Activated CD4-positive, alpha-beta T cell treated with anti-CD3 and anti-CD28 coated beads, Interleukin-2, amount 10 ng/mL, durations not matched to agents 7 days and 5 days (primary cell): ENCODE results near the gene LRP10. TPM values are rescaled to one million over a fixed set of nuclear protein-coding genes. Genes with fewer than 3 reads are reported as not detected.
A peak's percentile ranks its signal among the peaks of the same experiment; 100 is the strongest.

Experiments used
- CTCF ChIA-PET: fragments of 350-600 bp; sonication (Branson Sonifier 250); formaldehyde crosslinking; loops from one replicate; lab custom pipeline; 2021; ENCODE audit warnings: antibody characterized with exemption; lab: Charles Lee
- POLR2A ChIA-PET: fragments of 350-600 bp; sonication (Branson Sonifier 250); formaldehyde crosslinking; loops from one replicate; lab custom pipeline; 2021; ENCODE audit warnings: antibody characterized with exemption; lab: Charles Lee
- DNase-seq: peaks from one replicate; pipeline ENCODE4 v3.0.0-alpha.2; 2020
- H3K27ac Mint-ChIP-seq: one replicate; pipeline ENCODE4 v1.8.0; 2021; ENCODE audit warnings: mild to moderate bottlenecking, moderate library complexity, mixed read lengths
- H3K27me3 Mint-ChIP-seq: one replicate; pipeline ENCODE4 v1.8.0; 2021; ENCODE audit warnings: mixed read lengths
- H3K36me3 Mint-ChIP-seq: one replicate; pipeline ENCODE4 v1.8.0; 2021; ENCODE audit warnings: low read depth, mixed read lengths
- H3K4me1 Mint-ChIP-seq: one replicate; pipeline ENCODE4 v1.8.0; 2021; ENCODE audit warnings: mixed read lengths
- H3K4me3 Mint-ChIP-seq: one replicate; pipeline ENCODE4 v1.8.0; 2021; ENCODE audit warnings: mild to moderate bottlenecking, moderate library complexity, mixed read lengths
- H3K9me3 Mint-ChIP-seq: one replicate; pipeline ENCODE4 v1.8.0; 2021; ENCODE audit warnings: mixed read lengths
- total RNA-seq, 2 experiments: library from RNA; stranded (reverse); gene quantifications; one replicate each; pipeline ENCODE4 v1.2.3, GENCODE V29; 2021

LRP10 gene
- total RNA-seq, 2 experiments from 2014 or later = 60.0 to 63.5 TPM

DNA sequence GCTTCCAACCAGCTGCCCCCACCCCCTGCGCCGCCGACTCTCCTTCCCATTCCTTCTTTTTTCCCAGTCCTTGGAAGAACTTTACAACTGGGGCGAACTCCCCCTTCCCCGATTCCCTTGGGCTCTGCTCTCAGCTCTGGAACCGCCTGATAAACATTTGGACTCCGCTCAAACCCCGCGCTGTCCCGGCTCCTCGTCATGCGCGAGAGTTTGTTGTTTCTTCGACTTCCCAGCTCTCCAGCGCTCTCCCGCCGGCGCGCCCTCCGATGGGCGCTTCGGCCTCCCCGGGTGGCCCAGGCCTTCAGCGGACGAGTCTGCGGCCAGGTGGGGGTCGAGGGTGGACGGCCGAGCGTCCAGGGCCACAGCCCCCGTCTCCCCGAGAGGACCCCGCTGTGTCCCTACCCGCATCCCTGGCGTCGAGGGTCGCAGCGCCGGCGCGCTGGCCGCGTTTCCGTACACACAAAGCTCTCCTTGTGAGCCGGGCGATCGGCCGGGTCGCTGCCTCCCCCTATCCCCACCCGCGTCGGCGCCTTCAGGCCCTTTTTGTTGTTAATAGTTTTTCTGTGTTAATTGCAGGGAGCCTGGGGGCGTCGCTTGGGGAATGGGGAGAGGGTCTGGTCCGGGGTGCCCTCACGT is 34.3 kb upstream of the LRP10 start:
- peak overlapping the region; percentile 47 for H3K4me3 Mint-ChIP-seq
- H3K4me1 Mint-ChIP-seq = peaks cover 10% of the 10 kb centered on the region
- POLR2A ChIA-PET = no interaction called here
- H3K36me3 Mint-ChIP-seq = peaks cover 36% of the 10 kb centered on the region
- CTCF ChIA-PET = interaction anchor here (0.6 to 5.3 kb wide), 6 partner anchors 14 to 1078 kb away, joined by 3 to 56 read pairs (median 4); no protein-coding TSS in a partner anchor
- no peak overlapping the region for H3K27ac Mint-ChIP-seq
- peaks cover 30% of the 10 kb centered on the region for H3K27me3 Mint-ChIP-seq
- H3K9me3 Mint-ChIP-seq = no peaks in the 10 kb centered on the region
- DNase-seq = no peak

DNA sequence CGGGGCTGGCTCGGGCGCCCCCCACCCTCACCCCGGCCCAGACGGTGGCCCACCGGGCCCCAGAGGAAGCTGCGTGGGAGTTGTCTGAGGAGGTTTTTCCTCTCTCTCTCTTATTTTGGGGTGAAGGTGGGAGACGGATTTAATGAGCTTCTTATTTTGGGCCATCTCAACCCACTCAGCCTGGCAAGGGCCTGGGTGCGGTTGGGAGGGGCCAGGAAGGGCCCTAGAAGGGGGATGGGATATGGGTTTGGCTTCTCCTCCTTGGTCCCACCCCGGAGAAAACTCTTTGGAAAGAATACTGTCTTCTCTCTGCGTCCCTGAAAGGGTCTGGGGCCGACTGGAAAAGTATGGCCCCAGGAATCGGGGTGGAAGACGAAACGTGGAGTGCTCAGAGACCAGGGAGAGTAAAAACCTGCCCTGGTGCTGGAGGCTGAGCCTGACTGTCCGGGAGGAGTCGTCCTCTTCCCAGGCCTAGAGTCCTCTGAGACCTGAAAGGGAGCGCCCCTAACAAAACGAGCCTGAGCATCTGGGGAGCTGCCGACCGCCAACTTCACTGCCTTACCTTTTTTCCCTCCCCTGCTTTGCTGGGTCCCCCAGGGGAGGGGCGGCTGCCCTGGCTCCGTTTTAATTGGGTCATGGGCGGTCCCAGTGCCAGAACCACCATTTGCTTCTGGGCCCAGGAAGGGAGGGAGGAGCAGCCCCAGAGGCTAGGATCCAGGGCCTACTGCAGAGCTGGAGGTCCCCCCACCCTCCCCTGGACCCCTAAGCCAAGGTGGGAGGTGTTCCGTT is 33.6 kb upstream of the LRP10 start:
- H3K4me3 Mint-ChIP-seq = no peak overlapping the region
- DNase-seq = no peak
- peaks cover 30% of the 10 kb centered on the region for H3K27me3 Mint-ChIP-seq
- peaks cover 10% of the 10 kb centered on the region for H3K4me1 Mint-ChIP-seq
- H3K36me3 Mint-ChIP-seq = peaks cover 32% of the 10 kb centered on the region
- no peaks in the 10 kb centered on the region for H3K9me3 Mint-ChIP-seq
- no peak overlapping the region for H3K27ac Mint-ChIP-seq
- ChIA-PET CTCF (interaction anchor here (0.6 to 5.3 kb wide), 7 partner anchors 15 to 1078 kb away, joined by 3 to 56 read pairs (median 5); no protein-coding TSS in a partner anchor), POLR2A (interaction anchor here (0.6 kb wide), 1 partner anchor 255 kb away, joined by 3 read pairs; no protein-coding TSS in a partner anchor)

GRCh38 chr14:22838631-22839041 is 32.9 kb upstream of the LRP10 start:
- H3K4me1 Mint-ChIP-seq = peaks cover 10% of the 10 kb centered on the region
- ChIA-PET CTCF (interaction anchor here (0.5 to 5.3 kb wide), 4 partner anchors 14 to 282 kb away, joined by 4 to 56 read pairs (median 11); no protein-coding TSS in a partner anchor), POLR2A (interaction anchor here (0.6 kb wide), 1 partner anchor 256 kb away, joined by 3 read pairs; no protein-coding TSS in a partner anchor)
- H3K9me3 Mint-ChIP-seq = no peaks in the 10 kb centered on the region
- H3K36me3 Mint-ChIP-seq = peaks cover 28% of the 10 kb centered on the region
- H3K27me3 Mint-ChIP-seq = peaks cover 30% of the 10 kb centered on the region
- H3K4me3 Mint-ChIP-seq = no peak overlapping the region
- H3K27ac Mint-ChIP-seq = no peak overlapping the region
- no peak for DNase-seq

DNA sequence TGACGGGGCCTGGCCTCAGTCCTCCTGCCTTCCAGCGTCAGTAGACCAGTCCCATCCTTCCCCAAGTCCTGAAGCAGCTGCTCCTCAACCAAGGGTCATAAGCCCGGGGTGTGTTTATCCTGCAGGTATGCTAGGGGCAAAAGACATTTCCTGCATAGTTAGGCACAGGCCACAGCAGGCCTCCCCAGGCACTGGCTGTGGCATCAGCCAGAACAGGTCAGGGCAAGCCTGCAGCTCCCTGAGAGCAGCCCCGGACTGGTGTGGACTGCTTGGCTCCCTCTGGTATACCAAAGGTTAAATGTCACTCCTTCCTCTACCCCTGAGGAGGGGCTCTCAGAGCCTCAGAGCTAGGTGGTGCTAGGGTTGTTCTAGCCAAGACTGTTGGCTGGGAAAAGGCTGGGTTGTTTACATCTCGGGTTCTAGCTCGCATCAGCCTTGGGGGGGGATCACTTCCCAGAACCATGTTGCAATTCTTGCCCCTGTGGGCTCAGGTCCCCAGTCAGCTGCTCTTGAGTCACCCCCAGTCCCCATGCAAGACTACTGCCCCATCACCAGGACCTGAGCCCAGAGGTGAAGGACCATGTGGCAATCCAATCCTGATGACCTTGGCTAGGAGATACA is 32.3 kb upstream of the LRP10 start:
- CTCF ChIA-PET = interaction anchor here (1.2 to 5.3 kb wide), 3 partner anchors 13 to 240 kb away, joined by 9 to 56 read pairs (median 13); no protein-coding TSS in a partner anchor
- Mint-ChIP-seq H3K4me1 (peaks cover 10% of the 10 kb centered on the region), H3K27ac (no peak overlapping the region), H3K4me3 (no peak overlapping the region), H3K36me3 (peaks cover 24% of the 10 kb centered on the region), H3K27me3 (peaks cover 30% of the 10 kb centered on the region), H3K9me3 (no peaks in the 10 kb centered on the region)
- DNase-seq = no peak
- POLR2A ChIA-PET = interaction anchor here (0.6 kb wide), 1 partner anchor 257 kb away, joined by 3 read pairs; no protein-coding TSS in a partner anchor

DNA sequence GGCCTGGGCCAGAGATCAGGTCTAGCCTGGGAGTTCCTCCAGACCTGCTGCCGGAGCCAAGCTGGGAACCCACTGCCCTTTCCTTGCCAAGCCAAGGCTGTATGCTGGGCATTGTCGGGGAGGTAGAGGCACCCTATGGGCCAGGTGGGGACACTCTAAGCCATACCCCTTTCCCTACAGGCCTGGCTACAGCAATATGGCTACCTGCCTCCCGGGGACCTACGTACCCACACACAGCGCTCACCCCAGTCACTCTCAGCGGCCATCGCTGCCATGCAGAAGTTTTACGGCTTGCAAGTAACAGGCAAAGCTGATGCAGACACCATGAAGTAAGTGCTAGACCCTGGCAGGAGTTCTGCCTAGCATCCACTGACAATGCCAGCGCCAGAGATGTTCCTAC is 30.2 kb upstream of the LRP10 start:
- Mint-ChIP-seq H3K27ac (no peak overlapping the region), H3K9me3 (no peaks in the 10 kb centered on the region), H3K4me1 (peaks cover 9% of the 10 kb centered on the region), H3K27me3 (peaks cover 22% of the 10 kb centered on the region), H3K4me3 (no peak overlapping the region), H3K36me3 (peaks cover 4% of the 10 kb centered on the region)
- ChIA-PET CTCF (interaction anchor here (5.3 kb wide), 1 partner anchor 11 kb away, joined by 56 read pairs; no protein-coding TSS in a partner anchor), POLR2A (no interaction called here)
- no peak for DNase-seq

- no peaks in the 10 kb centered on the region for H3K9me3 Mint-ChIP-seq
- H3K4me3 Mint-ChIP-seq = no peak overlapping the region
- CTCF ChIA-PET = no interaction called here
- no peak overlapping the region for H3K27ac Mint-ChIP-seq
- peaks cover 3% of the 10 kb centered on the region for H3K36me3 Mint-ChIP-seq
- H3K4me1 Mint-ChIP-seq = peaks cover 7% of the 10 kb centered on the region
- POLR2A ChIA-PET = no interaction called here
- H3K27me3 Mint-ChIP-seq = peaks cover 20% of the 10 kb centered on the region
- no peak for DNase-seq
These were observed 29.8 kb upstream of the LRP10 start for GRCh38 chr14:22841769-22842168.

GRCh38 chr14:22842211-22843122 is 29.1 kb upstream of the LRP10 start:
- peaks cover 13% of the 10 kb centered on the region for H3K27me3 Mint-ChIP-seq
- no peak overlapping the region for H3K27ac Mint-ChIP-seq
- H3K4me1 Mint-ChIP-seq = peaks cover 2% of the 10 kb centered on the region
- ChIA-PET CTCF (interaction anchor here (0.5 to 1.2 kb wide), 5 partner anchors 9 to 272 kb away, joined by 3 to 4 read pairs (median 3); partner anchors contain the start of gene MRPL52), POLR2A (no interaction called here)
- no peak for DNase-seq
- H3K9me3 Mint-ChIP-seq = no peaks in the 10 kb centered on the region
- H3K4me3 Mint-ChIP-seq = no peak overlapping the region
- H3K36me3 Mint-ChIP-seq = no peaks in the 10 kb centered on the region

GRCh38 chr14:22843123-22843925 is 28.2 kb upstream of the LRP10 start:
- H3K4me3 Mint-ChIP-seq = no peak overlapping the region
- ChIA-PET CTCF (interaction anchor here (1.0 to 1.4 kb wide), 5 partner anchors 9 to 273 kb away, joined by 3 to 4 read pairs (median 3); partner anchors contain the start of gene MRPL52), POLR2A (no interaction called here)
- H3K27ac Mint-ChIP-seq = no peak overlapping the region
- peaks cover 7% of the 10 kb centered on the region for H3K27me3 Mint-ChIP-seq
- no peaks in the 10 kb centered on the region for H3K36me3 Mint-ChIP-seq
- DNase-seq = no peak
- H3K9me3 Mint-ChIP-seq = no peaks in the 10 kb centered on the region
- peaks cover 2% of the 10 kb centered on the region for H3K4me1 Mint-ChIP-seq

- H3K4me3 Mint-ChIP-seq = no peak overlapping the region
- H3K4me1 Mint-ChIP-seq = no peaks in the 10 kb centered on the region
- CTCF ChIA-PET = interaction anchor here (0.6 to 1.7 kb wide), 7 partner anchors 8 to 274 kb away, joined by 3 to 7 read pairs (median 3); no protein-coding TSS in a partner anchor
- H3K9me3 Mint-ChIP-seq = no peaks in the 10 kb centered on the region
- DNase-seq = no peak
- no peaks in the 10 kb centered on the region for H3K36me3 Mint-ChIP-seq
- peaks cover 13% of the 10 kb centered on the region for H3K27me3 Mint-ChIP-seq
- POLR2A ChIA-PET = no interaction called here
- H3K27ac Mint-ChIP-seq = no peak overlapping the region
These were observed 27.1 kb upstream of the LRP10 start for GRCh38 chr14:22844221-22845102.

- ChIA-PET CTCF (interaction anchor here (0.6 to 1.7 kb wide), 6 partner anchors 8 to 275 kb away, joined by 3 to 7 read pairs (median 3); no protein-coding TSS in a partner anchor), POLR2A (no interaction called here)
- H3K9me3 Mint-ChIP-seq = no peaks in the 10 kb centered on the region
- no peaks in the 10 kb centered on the region for H3K36me3 Mint-ChIP-seq
- H3K4me3 Mint-ChIP-seq = no peak overlapping the region
- DNase-seq = no peak
- no peaks in the 10 kb centered on the region for H3K4me1 Mint-ChIP-seq
- peaks cover 14% of the 10 kb centered on the region for H3K27me3 Mint-ChIP-seq
- H3K27ac Mint-ChIP-seq = no peak overlapping the region
These were observed 26.5 kb upstream of the LRP10 start for GRCh38 chr14:22845103-22845394.
